ENCODE results near the gene PCYT2.

Gene PCYT2

DNA sequence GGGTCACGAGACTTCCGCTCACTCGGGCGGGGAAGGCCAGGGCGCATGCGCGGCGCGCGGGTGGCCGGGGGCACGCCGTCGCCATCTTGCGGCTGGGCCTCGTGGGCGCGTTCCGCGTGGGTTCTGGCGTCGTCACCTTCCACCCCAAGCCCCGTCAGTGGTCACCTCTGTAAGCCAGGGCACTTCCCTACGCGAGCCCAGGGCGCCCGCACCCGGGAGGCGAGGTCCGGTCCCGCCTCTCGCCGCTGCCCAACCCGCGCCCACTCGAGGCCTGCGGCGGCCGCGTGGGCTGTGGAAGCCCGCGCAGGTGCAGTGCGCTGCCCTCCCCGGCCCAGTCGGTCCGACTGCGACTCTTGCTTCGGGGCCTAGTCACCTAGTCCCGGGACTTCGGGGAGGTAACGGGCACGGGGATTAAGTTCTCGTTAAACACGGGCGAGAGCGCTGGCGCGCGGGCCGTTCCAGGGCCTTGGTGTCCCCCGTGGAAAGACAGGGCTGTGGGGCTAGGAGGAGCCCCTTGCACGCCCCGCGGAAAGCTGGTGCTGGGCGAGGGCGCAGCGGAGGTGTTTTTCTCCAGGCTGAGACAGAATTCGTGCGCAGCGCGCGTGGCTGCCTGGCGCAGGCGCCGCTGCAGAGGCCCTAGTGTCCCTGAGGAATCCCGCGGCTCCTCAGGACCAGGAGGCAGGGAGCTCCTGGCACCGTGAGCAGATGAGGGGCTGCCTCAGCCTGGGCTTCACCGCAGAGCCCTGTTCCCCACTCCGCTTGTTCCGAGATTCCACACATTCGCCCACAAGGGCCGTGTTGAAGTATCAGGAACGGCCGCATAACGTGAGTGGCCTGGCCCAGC is 39.6 kb downstream of the PCYT2 start:
- peak; percentile 88 to 95 for DNase-seq (ENCODE audit: low read depth in 2 of 2)

DNA sequence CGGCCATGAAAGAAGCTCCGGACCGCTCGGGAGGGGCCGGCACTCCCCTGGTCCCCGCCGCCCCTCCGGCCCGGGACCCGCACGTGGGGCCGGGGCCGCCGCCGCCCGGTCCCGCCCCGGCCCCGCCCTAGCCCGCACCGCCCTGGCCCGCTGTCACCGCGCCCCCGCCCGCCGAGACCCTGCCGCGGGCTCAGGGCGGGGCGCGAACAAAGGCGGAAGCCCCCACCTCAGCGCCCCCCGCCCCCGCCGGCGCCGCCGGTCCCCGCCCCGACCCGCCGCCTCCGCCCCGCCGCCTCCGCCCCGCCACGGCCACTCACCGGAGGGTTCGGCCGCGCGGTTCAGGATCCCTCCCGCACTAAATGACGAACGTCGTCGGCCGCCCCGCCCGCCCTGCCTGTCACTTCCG is 40.2 kb downstream of the PCYT2 start, which contains the start of gene ARHGDIA:
Gene ARHGDIA (minus strand): TSS at position 357 of the 406 bp plus-strand sequence. CDS start 1,407 bp downstream, outside the sequence.
- no peak for DNase-seq (ENCODE audit: low read depth in 2 of 2)

GRCh38 chr17:81870131-81870980 is 40.8 kb downstream of the PCYT2 start:
- no peak for DNase-seq (ENCODE audit: low read depth in 2 of 2)

GRCh38 chr17:81869221-81870130 is 41.7 kb downstream of the PCYT2 start:
- no peak for DNase-seq (ENCODE audit: low read depth in 2 of 2)

DNA sequence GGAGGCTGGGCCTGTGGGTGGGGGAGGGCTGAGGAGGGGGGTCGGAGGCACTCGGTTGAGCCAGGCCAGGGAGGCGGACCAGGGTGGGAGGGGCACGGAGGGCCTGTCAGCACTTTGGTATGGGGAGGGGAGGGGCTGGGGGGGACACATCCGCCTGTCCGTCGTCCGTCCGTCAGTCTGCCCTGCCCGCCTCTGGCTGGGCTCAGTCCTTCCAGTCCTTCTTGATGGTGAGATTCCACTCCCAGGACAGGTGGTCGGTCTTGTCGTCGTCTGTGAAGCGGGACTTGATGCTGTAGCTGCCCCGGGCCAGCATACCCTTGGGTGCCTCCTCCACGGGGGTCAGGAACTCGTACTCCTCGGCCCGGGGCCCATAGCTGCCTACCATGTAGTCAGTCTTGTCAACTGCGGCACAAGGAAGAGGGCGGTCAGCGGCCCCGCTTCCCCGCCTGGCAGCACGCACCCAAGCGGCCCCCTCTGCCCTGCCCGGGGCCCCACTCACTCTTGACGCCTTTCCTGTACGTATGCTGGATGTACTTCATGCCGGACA is 42.5 kb downstream of the PCYT2 start:
- no peak for DNase-seq (ENCODE audit: low read depth in 2 of 2)

DNA sequence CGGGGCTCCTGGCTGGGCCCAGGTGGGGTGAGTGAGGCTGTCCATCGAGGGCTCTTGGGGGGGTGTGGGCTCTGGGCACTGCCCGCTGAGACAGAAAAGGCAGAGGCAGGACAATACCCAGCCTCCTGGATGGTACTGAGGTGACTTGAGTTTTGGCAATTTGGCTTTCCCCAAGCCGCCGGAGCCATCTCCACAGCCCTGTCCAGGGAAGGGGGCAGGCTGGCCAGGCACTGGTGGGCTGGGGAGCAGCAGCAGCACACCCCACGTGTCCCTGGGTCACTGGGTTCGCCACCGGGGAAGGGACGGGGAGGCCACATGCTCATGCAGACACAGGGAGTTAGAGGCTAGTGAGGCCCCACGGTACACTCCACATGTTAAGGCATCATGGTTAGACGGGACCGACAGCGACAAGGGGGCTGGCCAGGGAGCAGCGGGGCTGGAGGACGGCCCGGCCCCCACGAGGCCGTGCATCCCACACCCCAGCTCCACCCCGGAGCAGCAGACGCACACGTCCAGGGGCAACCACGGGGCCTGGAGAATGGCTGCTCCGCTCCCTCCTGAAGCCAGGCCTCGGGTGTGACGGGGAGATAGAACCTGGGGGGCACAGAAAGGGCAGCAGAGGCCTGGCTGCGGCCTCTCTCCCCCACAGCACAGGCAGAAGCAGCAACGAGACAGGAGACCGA is 43.1 kb downstream of the PCYT2 start:
- DNase-seq (ENCODE audit: low read depth in 2 of 2): no peak

DNA sequence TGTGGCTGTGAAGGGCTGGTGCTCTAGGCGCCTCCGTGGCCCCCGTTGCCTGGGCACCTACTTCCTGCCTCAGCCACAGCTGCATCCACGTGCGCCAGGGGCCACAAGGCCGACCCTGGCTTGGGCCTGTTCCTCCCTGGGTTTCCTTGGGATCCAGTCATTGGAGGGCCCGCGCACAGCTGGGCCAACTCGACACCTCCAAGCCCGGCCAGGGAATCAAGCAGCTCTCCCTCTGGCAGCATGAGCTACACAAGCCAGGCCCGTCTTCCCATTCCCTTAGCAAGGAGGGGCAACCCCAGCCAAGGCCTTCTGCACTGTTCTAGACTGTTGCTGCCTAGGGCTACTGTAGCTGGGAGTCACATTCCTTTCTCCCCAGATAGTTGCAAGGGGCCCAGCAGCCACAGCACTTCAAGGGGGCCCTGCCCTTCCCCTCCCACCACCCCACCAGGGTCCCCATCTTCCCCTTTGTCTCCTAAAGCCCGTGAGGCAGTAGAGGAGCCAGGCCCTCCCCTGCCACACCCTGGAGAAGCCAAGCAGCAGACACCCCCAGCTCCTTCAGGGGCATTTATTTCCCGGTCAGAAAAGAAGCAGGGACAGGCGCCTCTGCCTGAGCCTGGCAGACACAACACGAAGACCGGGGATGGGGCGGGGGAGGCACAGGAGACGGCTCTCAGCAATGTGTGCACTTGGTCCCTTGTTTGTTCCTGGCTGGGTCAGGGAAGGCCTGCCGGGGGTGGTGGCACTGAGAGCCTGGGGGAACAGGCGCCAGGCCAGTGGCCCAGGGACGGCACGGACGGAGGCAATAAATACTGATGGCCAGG is 43.8 kb downstream of the PCYT2 start:
- no peak for DNase-seq (ENCODE audit: low read depth in 2 of 2)

DNA sequence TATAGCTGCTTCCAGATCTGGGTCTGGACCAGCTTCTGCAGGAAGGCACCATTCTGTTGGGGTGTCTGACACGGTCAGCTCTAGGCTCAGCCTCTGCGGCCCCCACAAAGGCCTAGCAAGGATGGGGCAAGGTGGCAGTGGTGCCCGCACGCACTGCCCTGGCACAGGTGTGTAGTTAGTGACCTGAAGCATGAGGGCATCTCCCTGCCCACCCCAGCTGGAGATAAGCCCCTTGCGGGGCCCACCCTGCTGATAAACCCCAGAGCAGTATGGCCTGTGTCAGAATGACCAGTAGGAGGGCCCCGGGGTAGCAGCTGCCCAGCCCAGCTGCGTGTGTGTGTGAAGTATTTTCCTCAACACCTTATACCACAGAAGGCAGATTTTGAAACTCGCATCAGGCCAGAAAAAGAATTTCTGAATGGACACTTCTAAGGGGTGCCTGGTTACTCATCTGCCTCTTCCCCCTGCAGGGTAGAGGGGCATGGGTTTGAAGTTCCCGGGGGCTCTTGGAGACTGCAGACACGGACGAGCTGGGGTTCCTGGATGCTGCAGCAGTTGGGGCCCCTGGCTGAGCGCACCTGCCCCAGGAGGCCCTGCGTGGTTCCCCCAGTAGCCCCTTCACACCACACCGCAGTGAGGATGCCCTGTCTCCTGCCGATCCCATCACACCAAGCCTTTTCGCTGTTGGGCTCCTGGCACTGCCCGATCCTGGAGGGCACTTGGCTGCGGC is 44.6 kb downstream of the PCYT2 start:
- no peak for DNase-seq (ENCODE audit: low read depth in 2 of 2)

GRCh38 chr17:81865733-81866439 is 45.3 kb downstream of the PCYT2 start:
- DNase-seq (ENCODE audit: low read depth in 2 of 2): no peak

GRCh38 chr17:81865358-81865732 is 45.9 kb downstream of the PCYT2 start:
- DNase-seq (ENCODE audit: low read depth in 2 of 2): no peak

GRCh38 chr17:81863833-81864768 is 47.1 kb downstream of the PCYT2 start:
- no peak for DNase-seq (ENCODE audit: low read depth in 2 of 2)

DNA sequence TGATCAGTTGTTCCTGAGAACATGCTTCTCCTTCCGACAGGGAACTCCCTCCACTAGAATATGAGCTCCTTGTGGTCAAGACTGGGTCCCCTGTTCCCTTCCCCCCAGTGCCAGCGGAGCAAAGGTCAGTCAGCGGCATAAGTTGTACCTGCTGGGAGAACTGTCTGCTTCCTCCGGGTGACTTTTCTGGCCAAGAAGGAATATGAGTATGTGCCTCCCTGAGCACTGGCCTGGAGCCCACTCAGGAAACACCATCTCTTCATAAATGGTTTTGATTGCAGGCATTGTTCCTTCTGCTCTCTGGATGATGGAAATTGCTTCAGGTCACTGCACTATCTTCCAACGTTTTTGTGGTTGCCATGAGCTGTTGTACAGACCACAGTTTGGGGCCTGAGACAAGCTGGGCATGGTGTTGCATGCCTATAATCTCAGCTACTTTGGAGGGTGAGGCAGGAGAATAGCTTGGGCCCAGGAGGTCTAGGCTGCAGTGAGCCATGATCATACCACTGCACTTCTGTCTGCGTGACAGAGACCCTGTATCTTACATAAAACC is 48.0 kb downstream of the PCYT2 start:
- no peak for DNase-seq (ENCODE audit: low read depth in 2 of 2)

DNA sequence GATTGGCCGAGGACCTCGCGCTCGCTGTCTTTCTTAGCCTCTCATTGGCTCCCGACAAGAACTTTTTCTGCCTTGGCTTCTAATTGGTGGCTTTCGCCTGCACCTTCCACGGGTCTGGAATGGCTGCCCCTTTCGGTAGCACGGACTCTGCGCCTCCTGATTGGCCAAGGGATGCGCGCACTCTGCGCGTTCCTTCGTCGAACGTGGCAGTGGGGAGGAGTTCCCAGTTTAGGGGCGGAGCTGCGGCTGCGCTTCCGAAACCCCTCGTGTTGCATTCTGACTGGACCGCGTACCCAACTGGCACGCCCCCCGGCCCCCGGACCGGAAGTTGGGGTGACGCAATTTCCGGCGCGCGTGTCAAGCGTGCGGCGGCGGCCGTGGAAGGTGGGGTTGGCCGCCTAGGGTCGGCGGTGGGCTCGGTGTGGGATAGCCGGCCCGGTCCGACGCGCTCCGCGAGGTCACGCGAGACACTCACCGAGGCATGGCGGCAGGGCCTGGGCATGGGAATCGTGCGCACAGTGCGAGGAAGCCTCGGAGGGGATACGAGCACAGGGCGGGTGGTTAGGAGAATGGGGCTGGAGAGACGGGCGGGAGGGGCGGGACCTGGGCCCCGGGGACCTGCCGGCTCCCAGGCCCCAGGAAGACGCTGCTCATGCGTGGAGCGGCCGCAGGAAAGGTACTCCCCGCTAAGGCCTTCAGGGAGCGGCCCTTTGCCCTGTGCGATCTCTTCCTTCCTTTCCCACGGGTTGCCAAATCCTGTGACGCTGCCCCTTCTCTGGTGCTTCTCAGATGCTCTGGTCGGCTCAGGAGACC is 50.2 kb downstream of the PCYT2 start:
- DNase-seq (ENCODE audit: low read depth in 2 of 2): peak; percentile 98 to 99

DNA sequence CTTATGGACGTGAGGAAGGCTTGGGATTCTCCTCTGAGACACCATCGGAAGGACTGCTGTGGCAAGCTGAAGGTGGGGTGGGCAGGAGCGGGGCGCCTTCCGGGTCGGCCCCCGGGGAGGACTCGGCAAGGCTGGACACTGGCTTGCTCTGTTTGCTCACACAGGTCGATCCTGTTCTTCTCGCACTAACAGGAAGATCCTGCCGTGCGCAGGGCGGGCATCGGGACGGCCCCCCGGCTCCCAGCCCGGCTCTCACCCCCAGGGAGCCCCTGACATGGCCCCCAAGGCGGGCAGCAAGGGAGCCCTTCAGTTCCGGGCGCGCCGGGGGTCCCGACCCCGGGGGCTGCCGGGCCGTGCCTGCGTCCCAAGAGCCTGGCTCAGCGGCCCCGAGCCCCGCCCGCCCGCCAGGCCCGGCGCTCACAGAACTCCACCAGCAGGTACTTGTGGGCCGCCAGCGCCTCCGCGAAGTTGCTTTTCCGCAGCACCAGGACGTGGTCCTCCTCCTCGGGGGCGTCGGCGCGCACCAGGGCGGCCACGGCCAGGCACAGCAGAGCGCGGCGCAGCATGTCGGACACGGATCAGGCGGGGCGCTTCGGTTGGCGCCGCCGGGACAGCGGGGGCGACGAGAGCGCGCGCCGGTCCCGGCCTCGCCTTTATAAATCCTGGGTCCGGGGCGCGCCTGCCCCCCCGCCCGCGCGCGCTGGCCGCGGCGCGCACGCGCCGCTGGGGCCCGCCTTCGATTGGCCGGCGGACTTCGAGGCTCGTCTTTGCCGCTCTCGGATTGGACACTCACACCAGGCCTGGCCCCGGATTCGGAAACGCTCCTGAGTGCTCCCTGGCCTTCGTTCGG is 51.1 kb downstream of the PCYT2 start, which contains the start of gene P4HB:
Gene P4HB (minus strand): TSS at position 630 of the 850 bp plus-strand sequence. CDS start 64 bp downstream, at position 566.
- DNase-seq (ENCODE audit: low read depth in 2 of 2): peak in 1 of 2 donors; percentile 84

All from stimulated activated CD4-positive, alpha-beta T cell treated with anti-CD3 and anti-CD28 coated beads, Interleukin-1b, Interleukin-23, amount 100 ng/mL, for 1 hour (primary cell).